ENCODE measurements around the gene ATP10B.

GRCh38 chr5:160693831-160694465 is 158.1 kb downstream of the ATP10B start:
- TF ChIP-seq CTCF (IDR thresholded peaks at IDR 0.05; ENCODE audit: control extremely low read depth in 1 of 3, insufficient read depth in 1 of 3, low read depth in 1 of 3, low read length in 3 of 3) (no peak), BACH1 (IDR thresholded peaks at IDR 0.05; ENCODE audit: low read length) (no peak), JUND (IDR thresholded peaks at IDR 0.05; ENCODE audit: low read length) (no peak), KDM1A (IDR thresholded peaks at IDR 0.05; ENCODE audit: borderline replicate concordance, low read length) (no peak)

Data from H1 (cell line).